K562 (cell line): ENCODE results near the gene SRMS. TPM values are rescaled to one million over a fixed set of nuclear protein-coding genes. Genes with fewer than 3 reads are reported as not detected.

Source experiments
- ATAC-seq: fragments of 200-7000 bp; cut with Tn5 transposase; 3 replicates; pipeline ENCODE4 v1.9.1; 2020; ENCODE audit warnings: moderate library complexity
- BruUV-seq: library from RNA; stranded (reverse); fragments of 400-500 nt; replicated peaks from 2 replicates; lab custom pipeline; 2021; lab: Mats Ljungman, UMichigan
- CTCF ChIA-PET: fragments of 300-600 bp; formaldehyde crosslinking; extraction: SDS; loops from one replicate; lab custom pipeline; 2021; ENCODE audit warnings: low intra/inter-chr PET ratio; lab: Yijun Ruan, JAX
- POLR2A ChIA-PET: fragments of 300-600, 350-650 bp; sonication (Branson Sonifier 250); formaldehyde crosslinking; extraction: SDS; loops from one replicate; lab custom pipeline; 2021; ENCODE audit warnings: antibody characterized with exemption, inconsistent platforms; lab: Yijun Ruan, JAX
- DNase-seq, 4 experiments: peaks; one replicate each; pipeline versions ENCODE4 v3.0.0 to v3.0.0-alpha.2; 2011 to 2018; ENCODE audit warnings: low spot score in 3 of 4, mixed read lengths in 3 of 4; ENCODE audit errors: extremely low read depth in 1 of 4
- FAIRE-seq: peaks from 2 replicates; lab custom pipeline; 2011; peaks lifted over from hg19 to GRCh38; lab: Jason Lieb, UNC
- H2AFZ ChIP-seq: 2 replicates; pipeline ENCODE4 v1.6.0; 2011; ENCODE audit warnings: low read depth, low read length, control low read depth, inconsistent platforms
- H3K27ac ChIP-seq: fragments of 200-600 bp; 3 replicates; pipeline ENCODE4 v1.8.0; 2011; ENCODE audit warnings: low read depth, mild to moderate bottlenecking, control low read depth, inconsistent platforms, low read length, moderate library complexity, mixed read lengths; ENCODE audit errors: extremely low read depth
- H3K27me3 ChIP-seq, 2 experiments: fragments of 300-600 bp in 1 of 2; 2 replicates in 1 of 2; 3 replicates in 1 of 2; pipeline versions ENCODE4 v1.6.0 to v1.8.0; 2011; ENCODE audit warnings: inconsistent platforms in 2 of 2, low read length in 2 of 2, mild to moderate bottlenecking in 1 of 2, mixed read lengths in 1 of 2, moderate library complexity in 1 of 2; ENCODE audit not compliant: control insufficient read depth in 2 of 2, insufficient read depth in 2 of 2
- H3K36me3 ChIP-seq: fragments of 300-600 bp; 3 replicates; pipeline ENCODE4 v1.8.0; 2011; ENCODE audit warnings: mild to moderate bottlenecking, low read length, inconsistent platforms; ENCODE audit not compliant: control insufficient read depth, insufficient read depth
- H3K4me1 ChIP-seq, 2 experiments: fragments of 200-600 bp in 1 of 2; replicated peaks in 1 of 2; 2 replicates in 1 of 2; 3 replicates in 1 of 2; pipeline versions ENCODE4 v1.5.1 to v1.8.0; 2011; ENCODE audit warnings: inconsistent platforms in 2 of 2, low read length in 2 of 2, mild to moderate bottlenecking in 1 of 2, mixed read lengths in 1 of 2, moderate library complexity in 1 of 2; ENCODE audit not compliant: control insufficient read depth in 2 of 2, insufficient read depth in 2 of 2
- H3K4me2 ChIP-seq: 2 replicates; pipeline ENCODE4 v1.6.1; 2011; ENCODE audit warnings: low read length, control low read depth, inconsistent platforms, mixed read lengths; ENCODE audit not compliant: insufficient read depth
- H3K4me3 ChIP-seq: fragments of 200-600 bp; sonication (generic), shearing (Covaris generic); 2 replicates; pipeline ENCODE4 v1.5.1; 2016; ENCODE audit warnings: control low read depth, inconsistent platforms
- H3K79me2 ChIP-seq: fragments of 200-600 bp; 3 replicates; pipeline ENCODE4 v1.8.0; 2011; ENCODE audit warnings: low read length, inconsistent platforms; ENCODE audit not compliant: control insufficient read depth, insufficient read depth
- H3K9ac ChIP-seq, 2 experiments: 2 replicates each; pipeline versions ENCODE4 v1.6.0 to v1.6.1; 2011; ENCODE audit warnings: low read depth in 2 of 2, low read length in 2 of 2, control low read depth in 1 of 2, inconsistent platforms in 1 of 2, mild to moderate bottlenecking in 1 of 2, mixed read lengths in 1 of 2; ENCODE audit not compliant: insufficient read depth in 1 of 2
- H3K9me1 ChIP-seq: one replicate; pipeline ENCODE4 v1.6.0; 2011; ENCODE audit warnings: inconsistent platforms, mild to moderate bottlenecking, low read length, moderate library complexity; ENCODE audit not compliant: control insufficient read depth, insufficient read depth
- H3K9me3 ChIP-seq: replicated peaks from 2 replicates; pipeline ENCODE4 v1.5.1; 2011; ENCODE audit warnings: low read depth, low read length, inconsistent platforms; ENCODE audit not compliant: control insufficient read depth, insufficient read depth
- H4K20me1 ChIP-seq: replicated peaks from 2 replicates; pipeline ENCODE4 v1.6.1; 2011; ENCODE audit warnings: low read length, inconsistent platforms, mixed read lengths; ENCODE audit not compliant: control insufficient read depth, insufficient read depth
- NCOA4 ChIP-seq: fragments of 450-650 bp; IDR thresholded peaks from 2 replicates; pipeline ENCODE4 v1.6.1; 2018; ENCODE audit warnings: mild to moderate bottlenecking; ENCODE audit not compliant: partially characterized antibody
- POLR2G ChIP-seq: fragments of 200-400 bp; formaldehyde crosslinking; IDR thresholded peaks from 2 replicates; pipeline ENCODE4 v1.6.1; 2017; ENCODE audit warnings: low read depth, mild to moderate bottlenecking, antibody characterized with exemption, low read length, moderate library complexity
- RBM25 ChIP-seq: fragments of 200-400 bp; formaldehyde crosslinking; IDR thresholded peaks from 2 replicates; pipeline ENCODE4 v1.6.1; 2018; ENCODE audit warnings: low read length, low read depth, moderate library complexity; ENCODE audit not compliant: severe bottlenecking
- WGBS: fragments of 100-300 bp; shearing (Covaris generic); methylation state at CpG from one replicate; pipeline ENCODE4 v1.1.6; 2016; ENCODE audit warnings: low coverage, mixed read lengths; ENCODE audit not compliant: insufficient coverage; ENCODE audit errors: missing lambda C conversion rate; 5-methylcytosine and 5-hydroxymethylcytosine counted together
- in situ Hi-C: fragments of 300-500 bp; cut with MboI; formaldehyde crosslinking; loops from 4 replicates; pipeline ENCODE4 v1.15.0; 2018; ENCODE audit warnings: inconsistent platforms, mixed read lengths
- intact Hi-C: fragments of 100-400 bp; cut with micrococcal nuclease; formaldehyde crosslinking; loops from 2 replicates; pipeline ENCODE4 v1.14.2; 2022
- polyA plus RNA-seq, 8 experiments: library from polyadenylated mRNA; depleted of rRNA in 4 of 8; stranded (reverse) in 5 of 8; unstranded in 3 of 8; fragments of >200 nt; fragmentation: Nextera tagmentation in 2 of 8; fragmentation: Illumina TruSeq in 1 of 8; extraction: Ambion mirVana in 2 of 8; extraction: Trizol in 1 of 8; gene quantifications; 2 replicates each; pipeline versions ENCODE4 v1.2.1 to v1.2.3, GENCODE V29; 2011 to 2014; ENCODE audit warnings: inconsistent platforms in 1 of 8, missing spikeins in 1 of 8
- total RNA-seq, 7 experiments: library from RNA; depleted of rRNA in 6 of 7; stranded (reverse); fragments of >200 nt in 6 of 7; fragmentation: Illumina TruSeq in 2 of 7; extraction: Trizol in 2 of 7; gene quantifications; 2 replicates each; pipeline versions ENCODE4 v1.2.1 to v1.2.3, GENCODE V29; 2011 to 2021; ENCODE audit warnings: low replicate concordance in 1 of 7
- TF ChIP-seq, protein P1 (sequence below): fragments of 250-450 bp; sonication (Bioruptor Pico); IDR thresholded peaks from 2 replicates; pipeline ENCODE4 v1.8.0; 2021; ENCODE audit warnings: borderline replicate concordance, mild to moderate bottlenecking, moderate library complexity; ENCODE audit not compliant: poor library complexity, severe bottlenecking

The SRMS gene
- total and polyA plus RNA-seq, 9 of the 15 experiments (the other 6 are each of a cell fraction or from before 2014, with no cell fraction given) = 0.07 TPM; not detected in 8

DNA sequence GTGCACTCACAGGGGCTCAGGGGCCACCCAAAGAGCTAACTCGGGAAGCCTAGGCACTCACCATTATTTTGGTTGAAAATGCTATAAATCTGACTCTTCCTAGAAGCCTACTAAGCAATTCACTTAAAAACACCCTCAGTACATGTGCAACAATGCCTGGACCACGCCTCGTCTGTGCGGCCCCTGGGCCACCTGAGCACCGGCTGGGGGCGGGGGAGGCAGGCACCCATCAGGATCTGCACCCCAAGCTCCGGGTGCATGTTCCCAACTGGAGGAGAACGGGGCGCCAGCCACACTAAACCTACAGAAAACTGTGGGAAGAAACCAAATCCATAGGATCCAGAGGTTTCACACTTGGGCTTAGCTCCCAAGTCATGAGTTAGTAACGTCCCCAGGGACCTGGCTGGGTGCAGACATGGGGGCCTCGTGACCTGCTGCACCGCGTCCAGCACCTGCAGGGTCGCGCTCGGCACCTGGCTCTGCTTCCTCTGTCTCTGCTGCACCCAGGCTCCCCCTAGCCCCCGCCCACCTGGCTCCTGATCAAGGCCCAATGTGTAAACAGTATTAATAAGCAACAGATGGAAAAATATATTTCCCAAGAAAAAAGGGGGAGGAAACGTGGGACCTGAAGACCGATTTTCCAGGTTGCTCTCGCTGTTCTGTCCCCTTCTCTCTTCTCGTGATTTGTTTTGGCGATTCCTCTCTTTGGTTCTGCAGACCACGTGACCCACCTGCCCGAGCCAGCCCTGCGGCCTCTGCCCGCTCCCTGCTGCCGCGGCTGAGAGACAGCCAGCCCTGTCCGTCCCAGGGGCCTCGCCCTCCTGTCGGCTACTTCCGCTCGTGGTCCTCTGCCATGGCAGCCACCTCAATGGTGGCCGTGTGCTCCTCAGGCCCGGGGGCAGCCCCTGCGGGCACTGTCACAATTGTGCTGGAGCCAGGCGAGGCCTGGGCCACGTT is 42.0 kb upstream of the SRMS start:
- no peak overlapping the region for H2AFZ ChIP-seq
- H3K4me2 ChIP-seq = no peak overlapping the region
- no peak overlapping the region for H3K4me3 ChIP-seq
- H4K20me1 ChIP-seq = no peaks in the 10 kb centered on the region
- H3K9ac ChIP-seq = 0 out of 4 replicates have a peak overlapping the region, but pooled peaks of 1 of the 2 experiments have one; percentile 68
- H3K9me1 ChIP-seq = no peaks in the 10 kb centered on the region
- WGBS = 85% methylated on average over 29 of the region's 38 CpGs
- H3K36me3 ChIP-seq = peaks cover 39% of the 10 kb centered on the region; the same call in 2 of the 3 replicates
- in situ Hi-C loops (no loop called here), intact Hi-C loops (no loop called here)
- H3K4me1 ChIP-seq = peaks cover 0 to 21% of the 10 kb centered on the region in 2 experiments; a peak in 2 of 5 replicates
- FAIRE-seq (no peak), ATAC-seq (no peak), DNase-seq (no peak)
- POLR2A ChIA-PET = interaction anchor here (1.2 kb wide), 1 partner anchor 10 kb away, joined by 3 read pairs; no protein-coding TSS in a partner anchor
- TF ChIP-seq NCOA4 (no peak), RBM25 (no peak), POLR2G (0 out of 2 replicates have a peak, but pooled peaks have one; percentile 4)
- TF ChIP-seq, protein P1, sequence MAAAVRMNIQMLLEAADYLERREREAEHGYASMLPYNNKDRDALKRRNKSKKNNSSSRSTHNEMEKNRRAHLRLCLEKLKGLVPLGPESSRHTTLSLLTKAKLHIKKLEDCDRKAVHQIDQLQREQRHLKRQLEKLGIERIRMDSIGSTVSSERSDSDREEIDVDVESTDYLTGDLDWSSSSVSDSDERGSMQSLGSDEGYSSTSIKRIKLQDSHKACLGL = no peak
- CTCF ChIA-PET = no interaction called here
- BruUV-seq = TSS peak; percentile 23
- no peak overlapping the region for H3K27ac ChIP-seq
- no peaks in the 10 kb centered on the region for H3K9me3 ChIP-seq
- H3K27me3 ChIP-seq = peaks cover 0 to 14% of the 10 kb centered on the region in 2 experiments; a peak in 2 of 5 replicates
- no peaks in the 10 kb centered on the region for H3K79me2 ChIP-seq
